ENCODE measurements around the gene ZC2HC1B. TPM values are rescaled to one million over a fixed set of nuclear protein-coding genes. Genes with fewer than 3 reads are reported as not detected.

The ZC2HC1B gene
- total RNA-seq, 1 donor from 2014 or later = not detected

DNA sequence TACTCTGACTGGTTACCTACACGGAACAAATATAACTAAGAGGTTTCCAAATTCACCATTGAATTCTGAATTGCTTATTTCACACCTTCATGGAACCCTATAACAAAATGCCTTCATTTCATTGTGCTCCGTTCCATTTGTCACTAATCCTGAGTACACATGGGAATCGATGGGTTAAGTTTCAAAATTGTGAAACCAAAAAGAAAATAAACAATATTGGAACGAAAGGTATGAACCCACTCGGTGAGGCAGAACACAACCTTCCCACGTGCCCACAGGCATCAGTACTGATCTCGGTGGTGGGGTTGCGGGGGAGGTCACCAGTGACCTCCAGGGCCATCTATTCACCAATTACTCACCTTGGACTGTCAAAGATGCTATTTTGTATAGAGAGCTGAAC, 109.8 kb downstream of the ZC2HC1B start:
- Histone ChIP-seq H3K27ac (ENCODE audit: low read depth, low read length) (no peak overlapping the region), H2AFZ (ENCODE audit: low read depth, low read length) (no peak overlapping the region), H3K4me2 (ENCODE audit: low read length) (no peak overlapping the region), H3K27me3 (ENCODE audit: insufficient read depth, low read length) (no peaks in the 10 kb centered on the region), H3K36me3 (ENCODE audit: insufficient read depth, low read length) (no peaks in the 10 kb centered on the region), H3K9ac (ENCODE audit: low read length) (no peak overlapping the region), H4K20me1 (ENCODE audit: insufficient read depth, low read length) (peaks cover 3% of the 10 kb centered on the region), H3K9me3 (ENCODE audit: insufficient read depth, low read depth, low read length) (no peaks in the 10 kb centered on the region), H3K79me2 (ENCODE audit: insufficient read depth, low read length) (no peaks in the 10 kb centered on the region), H3K4me3 (ENCODE audit: insufficient read depth, low read depth, low read length) (no peak overlapping the region), H3K4me1 (ENCODE audit: insufficient read depth, low read length) (peaks cover 6% of the 10 kb centered on the region)
- Mint-ChIP-seq H3K27me3 (ENCODE audit: low read depth, unreplicated experiment) (peaks cover 26% of the 10 kb centered on the region), H3K9me3 (ENCODE audit: unreplicated experiment) (peaks cover 1% of the 10 kb centered on the region), H3K27ac (ENCODE audit: unreplicated experiment) (no peak overlapping the region), H3K4me3 (ENCODE audit: unreplicated experiment) (no peak overlapping the region), H3K36me3 (ENCODE audit: low read depth, unreplicated experiment) (peaks cover 2% of the 10 kb centered on the region), H3K4me1 (ENCODE audit: low read depth, unreplicated experiment) (peaks cover 8% of the 10 kb centered on the region)
- no peak for TF ChIP-seq EZH2 (IDR thresholded peaks at IDR 0.05; ENCODE audit: insufficient read depth, low read length)
- TF ChIP-seq, protein P1, sequence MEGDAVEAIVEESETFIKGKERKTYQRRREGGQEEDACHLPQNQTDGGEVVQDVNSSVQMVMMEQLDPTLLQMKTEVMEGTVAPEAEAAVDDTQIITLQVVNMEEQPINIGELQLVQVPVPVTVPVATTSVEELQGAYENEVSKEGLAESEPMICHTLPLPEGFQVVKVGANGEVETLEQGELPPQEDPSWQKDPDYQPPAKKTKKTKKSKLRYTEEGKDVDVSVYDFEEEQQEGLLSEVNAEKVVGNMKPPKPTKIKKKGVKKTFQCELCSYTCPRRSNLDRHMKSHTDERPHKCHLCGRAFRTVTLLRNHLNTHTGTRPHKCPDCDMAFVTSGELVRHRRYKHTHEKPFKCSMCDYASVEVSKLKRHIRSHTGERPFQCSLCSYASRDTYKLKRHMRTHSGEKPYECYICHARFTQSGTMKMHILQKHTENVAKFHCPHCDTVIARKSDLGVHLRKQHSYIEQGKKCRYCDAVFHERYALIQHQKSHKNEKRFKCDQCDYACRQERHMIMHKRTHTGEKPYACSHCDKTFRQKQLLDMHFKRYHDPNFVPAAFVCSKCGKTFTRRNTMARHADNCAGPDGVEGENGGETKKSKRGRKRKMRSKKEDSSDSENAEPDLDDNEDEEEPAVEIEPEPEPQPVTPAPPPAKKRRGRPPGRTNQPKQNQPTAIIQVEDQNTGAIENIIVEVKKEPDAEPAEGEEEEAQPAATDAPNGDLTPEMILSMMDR (IDR thresholded peaks at IDR 0.05; ENCODE audit: insufficient read depth, low read depth, low read length) = no peak
- DNase-seq (ENCODE audit: low read depth) = no peak
- no peak for FAIRE-seq

DNA sequence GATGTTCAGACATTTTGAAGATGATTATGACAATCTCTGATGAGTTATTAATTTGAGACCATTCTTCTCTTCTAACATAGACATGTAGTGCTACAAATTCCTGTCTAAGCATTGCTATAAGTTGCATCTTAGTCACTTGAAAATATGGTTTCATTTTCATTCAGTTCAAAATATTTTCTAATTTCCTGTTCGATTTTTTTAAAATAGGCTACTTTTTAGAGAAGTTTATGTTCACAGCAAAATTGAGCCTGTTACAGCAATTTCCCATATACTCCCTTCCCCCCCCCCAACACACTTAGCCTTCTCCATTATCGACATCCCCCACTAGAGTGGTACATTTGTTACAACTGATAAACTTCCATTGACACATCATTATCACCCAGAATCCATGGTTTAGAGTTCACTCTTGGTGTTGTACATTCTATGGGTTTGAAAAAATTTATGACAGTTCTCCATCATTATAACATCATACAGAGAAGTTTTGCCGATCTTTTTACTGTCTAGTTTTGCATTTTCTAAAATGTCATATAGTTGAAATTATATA, 112.6 kb downstream of the ZC2HC1B start:
- TF ChIP-seq EZH2 (IDR thresholded peaks at IDR 0.05; ENCODE audit: insufficient read depth, low read length) = no peak
- TF ChIP-seq, protein P1 (IDR thresholded peaks at IDR 0.05; ENCODE audit: insufficient read depth, low read depth, low read length) = no peak
- no peak overlapping the region for H3K4me2 ChIP-seq (ENCODE audit: low read length)
- no peaks in the 10 kb centered on the region for H3K79me2 ChIP-seq (ENCODE audit: insufficient read depth, low read length)
- FAIRE-seq (no peak), DNase-seq (ENCODE audit: low read depth) (no peak)
- H3K27me3 ChIP-seq (ENCODE audit: insufficient read depth, low read length) = no peaks in the 10 kb centered on the region
- no peak overlapping the region for H3K4me3 ChIP-seq (ENCODE audit: insufficient read depth, low read depth, low read length)
- no peaks in the 10 kb centered on the region for H3K9me3 ChIP-seq (ENCODE audit: insufficient read depth, low read depth, low read length)
- peaks cover 6% of the 10 kb centered on the region for H3K4me1 ChIP-seq (ENCODE audit: insufficient read depth, low read length)
- peaks cover 5% of the 10 kb centered on the region for H3K27me3 Mint-ChIP-seq (ENCODE audit: low read depth, unreplicated experiment)
- H3K9ac ChIP-seq (ENCODE audit: low read length) = no peak overlapping the region
- H3K9me3 Mint-ChIP-seq (ENCODE audit: unreplicated experiment) = peaks cover 1% of the 10 kb centered on the region
- H4K20me1 ChIP-seq (ENCODE audit: insufficient read depth, low read length) = no peaks in the 10 kb centered on the region
- peaks cover 8% of the 10 kb centered on the region for H3K4me1 Mint-ChIP-seq (ENCODE audit: low read depth, unreplicated experiment)
- no peaks in the 10 kb centered on the region for H3K36me3 ChIP-seq (ENCODE audit: insufficient read depth, low read length)
- H3K36me3 Mint-ChIP-seq (ENCODE audit: low read depth, unreplicated experiment) = no peaks in the 10 kb centered on the region
- no peak overlapping the region for H3K27ac ChIP-seq (ENCODE audit: low read depth, low read length)
- no peak overlapping the region for H3K4me3 Mint-ChIP-seq (ENCODE audit: unreplicated experiment)
- no peak overlapping the region for H3K27ac Mint-ChIP-seq (ENCODE audit: unreplicated experiment)
- no peak overlapping the region for H2AFZ ChIP-seq (ENCODE audit: low read depth, low read length)

DNA sequence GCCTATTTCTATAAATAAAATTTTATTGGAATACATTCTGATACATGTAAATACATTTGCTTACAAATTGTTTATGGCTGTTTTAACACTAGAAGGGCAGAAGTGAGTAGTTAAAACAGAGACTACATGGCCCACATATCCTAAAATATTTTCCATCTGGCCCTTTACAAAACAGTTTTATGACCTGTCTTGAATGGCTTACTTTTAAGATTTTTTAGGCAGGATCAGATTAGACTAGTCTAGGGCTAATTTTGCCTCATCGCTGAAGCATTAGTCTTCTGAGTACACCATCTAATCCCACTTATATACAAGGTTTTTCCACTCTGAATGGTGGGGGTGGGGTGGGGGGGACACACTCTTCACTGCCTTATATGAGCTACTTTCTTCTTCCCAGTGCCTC, 116.6 kb downstream of the ZC2HC1B start:
- Mint-ChIP-seq H3K4me1 (ENCODE audit: low read depth, unreplicated experiment) (no peaks in the 10 kb centered on the region), H3K9me3 (ENCODE audit: unreplicated experiment) (no peaks in the 10 kb centered on the region), H3K4me3 (ENCODE audit: unreplicated experiment) (no peak overlapping the region), H3K27me3 (ENCODE audit: low read depth, unreplicated experiment) (no peaks in the 10 kb centered on the region), H3K27ac (ENCODE audit: unreplicated experiment) (no peak overlapping the region), H3K36me3 (ENCODE audit: low read depth, unreplicated experiment) (no peaks in the 10 kb centered on the region)
- Histone ChIP-seq H3K4me1 (ENCODE audit: insufficient read depth, low read length) (no peaks in the 10 kb centered on the region), H3K27me3 (ENCODE audit: insufficient read depth, low read length) (no peaks in the 10 kb centered on the region), H2AFZ (ENCODE audit: low read depth, low read length) (no peak overlapping the region), H3K79me2 (ENCODE audit: insufficient read depth, low read length) (no peaks in the 10 kb centered on the region), H3K4me2 (ENCODE audit: low read length) (no peak overlapping the region), H3K27ac (ENCODE audit: low read depth, low read length) (no peak overlapping the region), H3K9me3 (ENCODE audit: insufficient read depth, low read depth, low read length) (no peaks in the 10 kb centered on the region), H3K9ac (ENCODE audit: low read length) (no peak overlapping the region), H3K36me3 (ENCODE audit: insufficient read depth, low read length) (no peaks in the 10 kb centered on the region), H3K4me3 (ENCODE audit: insufficient read depth, low read depth, low read length) (no peak overlapping the region), H4K20me1 (ENCODE audit: insufficient read depth, low read length) (peaks cover 9% of the 10 kb centered on the region)
- TF ChIP-seq, protein P1 (IDR thresholded peaks at IDR 0.05; ENCODE audit: insufficient read depth, low read depth, low read length) = no peak
- TF ChIP-seq EZH2 (IDR thresholded peaks at IDR 0.05; ENCODE audit: insufficient read depth, low read length) = no peak
- no peak for DNase-seq (ENCODE audit: low read depth)
- no peak for FAIRE-seq
